UCSD-AML1 (cell line): ENCODE results near the gene RIMKLB.
"Not testable (repeated sequence)": the region's sequence is repeated elsewhere in the genome, so short reads cannot be mapped to it uniquely, and the experiment has no call there.

Experiments used
- DNase-seq: peaks from one replicate; lab custom pipeline; 2025; ENCODE audit not compliant: unreplicated experiment; lab: John Stamatoyannopoulos, UW

RIMKLB gene

GRCh38 chr12:8689681-8690080 lies 8.1 kb upstream of the RIMKLB start:
- no peak for DNase-seq

GRCh38 chr12:8692573-8692972 lies 5.2 kb upstream of the RIMKLB start:
- DNase-seq, result peak; percentile 30

- DNase-seq, result no peak
Observed at GRCh38 chr12:8695116-8695515, 2.7 kb upstream of the RIMKLB start.

GRCh38 chr12:8696442-8697090 lies 1.2 kb upstream of the RIMKLB start:
- DNase-seq, result no peak

- DNase-seq, result no peak
Observed at GRCh38 chr12:8697120-8697475, 693 bp upstream of the RIMKLB start.

- DNase-seq, result peak; percentile 53
Observed at GRCh38 chr12:8698132-8698851, 501 bp downstream of the RIMKLB start.

GRCh38 chr12:8698879-8699278 lies 1.1 kb downstream of the RIMKLB start:
- no peak for DNase-seq

GRCh38 chr12:8699714-8700113 lies 1.9 kb downstream of the RIMKLB start:
- DNase-seq, result no peak

GRCh38 chr12:8701046-8701660 lies 3.4 kb downstream of the RIMKLB start:
- DNase-seq, result no peak

- no peak for DNase-seq
Observed at GRCh38 chr12:8702159-8702558, 4.4 kb downstream of the RIMKLB start.

- DNase-seq, result peak; percentile 24
Observed at GRCh38 chr12:8709124-8709830, 11.5 kb downstream of the RIMKLB start.

GRCh38 chr12:8712572-8712971 lies 14.8 kb downstream of the RIMKLB start:
- peak; percentile 14 for DNase-seq

GRCh38 chr12:8722286-8722800 lies 24.6 kb downstream of the RIMKLB start:
- no peak for DNase-seq

GRCh38 chr12:8734873-8735381 lies 37.1 kb downstream of the RIMKLB start:
- no peak for DNase-seq

GRCh38 chr12:8742501-8742900 lies 44.7 kb downstream of the RIMKLB start:
- no peak for DNase-seq

- DNase-seq, result not testable (repeated sequence)
Observed at GRCh38 chr12:8743121-8743520, 45.3 kb downstream of the RIMKLB start.

- DNase-seq, result not testable (repeated sequence)
Observed at GRCh38 chr12:8745631-8746030, 47.8 kb downstream of the RIMKLB start.

- no peak for DNase-seq
Observed at GRCh38 chr12:8746046-8746445, 48.3 kb downstream of the RIMKLB start.

GRCh38 chr12:8760076-8760475 lies 62.3 kb downstream of the RIMKLB start:
- not testable (repeated sequence) for DNase-seq

GRCh38 chr12:8762701-8763100 lies 64.9 kb downstream of the RIMKLB start:
- DNase-seq, result not testable (repeated sequence)

- not testable (repeated sequence) for DNase-seq
Observed at GRCh38 chr12:8766121-8766520, 68.3 kb downstream of the RIMKLB start.
